ENCODE data around the gene ZNF587. TPM values are rescaled to one million over a fixed set of nuclear protein-coding genes. Genes with fewer than 3 reads are reported as not detected.
A peak's percentile ranks its signal among the peaks of the same experiment; 100 is the strongest.
"Not testable (repeated sequence)": the region's sequence is repeated elsewhere in the genome, so short reads cannot be mapped to it uniquely, and the experiment has no call there.

ZNF587 gene
- total RNA-seq, 4 donors from 2014 or later, result 9.3 to 47.5 (median 17.6) TPM

GRCh38 chr19:57888560-57889231 lies 39.0 kb downstream of the ZNF587 start, which contains the start of gene ZNF814:
ZNF814 (minus strand) TSS chr19:57889037; CDS start chr19:57888802, 235 bp downstream.
- peak within 1 kb of the TSS in 3 of 4 donors; percentile 74 to 80 (median 77) for H3K27ac ChIP-seq
- 0% methylated on average over 1 to 3 of the region's 43 CpGs for WGBS, 2 donors (ENCODE audit: low coverage in 1 of 2)
- H3K27me3 ChIP-seq, result no peaks in the 10 kb centered on the region
- no peak for TF ChIP-seq EP300 (IDR thresholded peaks at IDR 0.05)
- peak; percentile 28 to 66 (median 46) for TF ChIP-seq CTCF (IDR thresholded peaks at IDR 0.05)
- TF ChIP-seq POLR2AphosphoS5 (IDR thresholded peaks at IDR 0.05), result peak; percentile 13
- no peak for TF ChIP-seq POLR2A (IDR thresholded peaks at IDR 0.05)
- peak within 1 kb of the TSS; percentile 40 to 65 for H3K4me3 ChIP-seq
- peaks cover 0 to 27% of the 10 kb centered on the region in 2 donors for H3K36me3 ChIP-seq
- ATAC-seq, result peak; percentile 92
- H3K4me1 ChIP-seq, result peaks cover 0 to 21% (median 0%) of the 10 kb centered on the region in 3 donors
- peaks cover 0 to 46% (median 0%) of the 10 kb centered on the region in 3 donors for H3K9me3 ChIP-seq

DNA sequence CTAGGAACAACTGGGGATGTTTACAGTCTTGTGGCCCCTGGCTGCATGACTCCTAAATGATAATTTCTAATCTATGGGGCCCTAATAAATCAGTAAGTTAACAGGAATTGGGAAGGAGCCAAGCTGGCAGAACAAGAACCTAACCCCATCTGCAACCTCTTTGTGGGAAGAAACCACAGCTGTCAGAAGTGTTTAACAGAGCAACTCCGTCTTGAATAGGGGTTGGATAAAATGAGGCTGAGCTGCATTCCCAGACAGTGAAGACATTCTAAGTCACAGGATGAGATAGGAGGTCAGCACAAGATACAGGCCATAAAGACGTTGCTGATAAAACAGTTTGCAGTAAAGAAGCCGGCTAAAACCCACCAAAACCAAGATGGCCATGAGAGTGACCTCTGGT lies 41.0 kb downstream of the ZNF587 start:
- H3K36me3 ChIP-seq, ATAC-seq, H3K27ac ChIP-seq, H3K4me3 ChIP-seq, H3K27me3 ChIP-seq: not testable (repeated sequence)
- Histone ChIP-seq H3K9me3 (peaks cover 0 to 31% (median 0%) of the 10 kb centered on the region in 3 donors), H3K4me1 (peaks cover 0 to 21% (median 0%) of the 10 kb centered on the region in 3 donors)
- 33 to 64% methylated on average over 2 to 3 of the region's 3 CpGs for WGBS, 2 donors (ENCODE audit: low coverage in 1 of 2)

GRCh38 chr19:57900311-57900710 lies 50.7 kb downstream of the ZNF587 start:
- Histone ChIP-seq H3K27ac (no peak overlapping the region), H3K4me3 (no peak overlapping the region), H3K4me1 (peaks cover 0 to 9% (median 0%) of the 10 kb centered on the region in 3 donors), H3K36me3 (peaks cover 0 to 11% of the 10 kb centered on the region in 2 donors), H3K9me3 (peaks cover 0 to 28% (median 0%) of the 10 kb centered on the region in 3 donors), H3K27me3 (no peaks in the 10 kb centered on the region)
- ATAC-seq, result no peak
- 19 to 33% methylated on average over 4 of the region's 5 CpGs for WGBS, 2 donors (ENCODE audit: low coverage in 1 of 2)
- no peak for TF ChIP-seq POLR2AphosphoS5 (IDR thresholded peaks at IDR 0.05)
- no peak for TF ChIP-seq POLR2A (IDR thresholded peaks at IDR 0.05)
- no peak for TF ChIP-seq EP300 (IDR thresholded peaks at IDR 0.05)
- no peak for TF ChIP-seq CTCF (IDR thresholded peaks at IDR 0.05)

DNA sequence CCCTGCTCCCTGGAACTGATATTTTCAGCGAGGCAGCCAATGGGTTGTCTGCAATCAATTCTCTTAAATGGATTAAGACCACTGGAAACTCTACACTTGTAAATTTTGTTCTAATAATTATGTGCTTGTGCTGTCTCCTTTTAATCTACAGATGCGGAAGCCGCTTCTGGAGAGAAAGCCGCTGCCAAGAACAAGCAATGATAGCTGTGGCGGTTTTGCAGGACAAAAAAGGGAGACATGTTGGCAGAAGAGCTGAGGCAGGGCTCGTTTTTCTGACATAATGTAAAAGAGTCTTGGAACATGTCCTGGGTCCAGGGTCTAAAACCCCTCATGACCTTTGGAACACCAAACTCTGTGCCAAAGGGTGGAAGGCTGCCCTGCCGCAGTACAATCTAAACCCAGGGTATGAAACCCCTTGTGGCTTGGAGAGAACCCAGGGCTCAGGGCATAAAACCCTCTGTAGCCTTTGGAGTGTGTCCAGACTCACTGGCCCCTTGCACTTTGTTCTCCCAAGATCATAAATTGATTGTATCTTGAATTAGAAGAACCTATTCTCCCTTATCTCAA lies 54.0 kb downstream of the ZNF587 start:
- H3K4me1 ChIP-seq, result peaks cover 0 to 9% (median 0%) of the 10 kb centered on the region in 3 donors
- peaks cover 0 to 45% (median 0%) of the 10 kb centered on the region in 3 donors for H3K9me3 ChIP-seq
- H3K27ac ChIP-seq, result no peak overlapping the region
- ATAC-seq, result no peak
- no peak overlapping the region for H3K4me3 ChIP-seq
- 55 to 69% methylated on average over 6 to 7 of the region's 7 CpGs for WGBS, 2 donors (ENCODE audit: low coverage in 1 of 2)
- no peaks in the 10 kb centered on the region for H3K27me3 ChIP-seq
- TF ChIP-seq CTCF (IDR thresholded peaks at IDR 0.05) (no peak), EP300 (IDR thresholded peaks at IDR 0.05) (no peak), POLR2A (IDR thresholded peaks at IDR 0.05) (no peak), POLR2AphosphoS5 (IDR thresholded peaks at IDR 0.05) (no peak)
- H3K36me3 ChIP-seq, result peaks cover 0 to 29% of the 10 kb centered on the region in 2 donors

DNA sequence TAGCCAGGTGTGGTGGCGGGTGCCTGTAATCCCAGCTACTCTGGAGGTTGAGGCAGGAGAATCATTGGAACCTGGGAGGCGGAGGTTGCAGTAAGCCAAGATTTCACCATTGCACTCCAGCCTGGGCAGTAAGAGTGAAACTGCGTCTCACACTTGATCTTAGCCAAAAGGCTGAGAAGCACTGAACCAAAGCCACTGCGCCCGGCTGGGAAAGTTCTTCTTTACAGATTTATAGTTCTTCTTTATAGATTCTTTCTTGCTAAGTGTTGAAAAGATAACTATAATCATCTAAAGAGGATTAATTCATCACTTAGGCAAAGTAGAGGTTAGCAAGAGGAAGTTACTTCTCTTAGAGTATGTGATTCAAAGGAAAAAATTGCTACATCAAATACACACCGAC lies 55.6 kb downstream of the ZNF587 start:
- peaks cover 0 to 40% of the 10 kb centered on the region in 2 donors for H3K36me3 ChIP-seq
- peaks cover 0 to 54% (median 0%) of the 10 kb centered on the region in 3 donors for H3K9me3 ChIP-seq
- H3K4me1 ChIP-seq, result peaks cover 0 to 9% (median 0%) of the 10 kb centered on the region in 3 donors
- no peak overlapping the region for H3K4me3 ChIP-seq
- H3K27ac ChIP-seq, result no peak overlapping the region
- no peaks in the 10 kb centered on the region for H3K27me3 ChIP-seq
- no peak for TF ChIP-seq POLR2A (IDR thresholded peaks at IDR 0.05)
- no peak for TF ChIP-seq CTCF (IDR thresholded peaks at IDR 0.05)
- no peak for TF ChIP-seq EP300 (IDR thresholded peaks at IDR 0.05)
- no peak for TF ChIP-seq POLR2AphosphoS5 (IDR thresholded peaks at IDR 0.05)
- no peak for ATAC-seq
- 85 to 87% methylated on average over 5 to 6 of the region's 6 CpGs for WGBS, 2 donors (ENCODE audit: low coverage in 1 of 2)

Measured in gastroesophageal sphincter (tissue), 4 donors.